ENCODE data around the gene NCK2. TPM values are rescaled to one million over a fixed set of nuclear protein-coding genes. Genes with fewer than 3 reads are reported as not detected.

NCK2 gene
- total RNA-seq, 1 experiment from 2014 or later: 26.7 TPM

GRCh38 chr2:105754994-105755393, 10.3 kb downstream of the NCK2 start (continued):
- TF ChIP-seq, protein P1, sequence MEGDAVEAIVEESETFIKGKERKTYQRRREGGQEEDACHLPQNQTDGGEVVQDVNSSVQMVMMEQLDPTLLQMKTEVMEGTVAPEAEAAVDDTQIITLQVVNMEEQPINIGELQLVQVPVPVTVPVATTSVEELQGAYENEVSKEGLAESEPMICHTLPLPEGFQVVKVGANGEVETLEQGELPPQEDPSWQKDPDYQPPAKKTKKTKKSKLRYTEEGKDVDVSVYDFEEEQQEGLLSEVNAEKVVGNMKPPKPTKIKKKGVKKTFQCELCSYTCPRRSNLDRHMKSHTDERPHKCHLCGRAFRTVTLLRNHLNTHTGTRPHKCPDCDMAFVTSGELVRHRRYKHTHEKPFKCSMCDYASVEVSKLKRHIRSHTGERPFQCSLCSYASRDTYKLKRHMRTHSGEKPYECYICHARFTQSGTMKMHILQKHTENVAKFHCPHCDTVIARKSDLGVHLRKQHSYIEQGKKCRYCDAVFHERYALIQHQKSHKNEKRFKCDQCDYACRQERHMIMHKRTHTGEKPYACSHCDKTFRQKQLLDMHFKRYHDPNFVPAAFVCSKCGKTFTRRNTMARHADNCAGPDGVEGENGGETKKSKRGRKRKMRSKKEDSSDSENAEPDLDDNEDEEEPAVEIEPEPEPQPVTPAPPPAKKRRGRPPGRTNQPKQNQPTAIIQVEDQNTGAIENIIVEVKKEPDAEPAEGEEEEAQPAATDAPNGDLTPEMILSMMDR (IDR thresholded peaks at IDR 0.05 in 2 of 3, conservative IDR thresholded peaks at IDR 0.05 in 1 of 3; ENCODE audit: borderline replicate concordance in 1 of 3, insufficient read depth in 1 of 3, low read depth in 2 of 3, low read length in 2 of 3): no peak

DNA sequence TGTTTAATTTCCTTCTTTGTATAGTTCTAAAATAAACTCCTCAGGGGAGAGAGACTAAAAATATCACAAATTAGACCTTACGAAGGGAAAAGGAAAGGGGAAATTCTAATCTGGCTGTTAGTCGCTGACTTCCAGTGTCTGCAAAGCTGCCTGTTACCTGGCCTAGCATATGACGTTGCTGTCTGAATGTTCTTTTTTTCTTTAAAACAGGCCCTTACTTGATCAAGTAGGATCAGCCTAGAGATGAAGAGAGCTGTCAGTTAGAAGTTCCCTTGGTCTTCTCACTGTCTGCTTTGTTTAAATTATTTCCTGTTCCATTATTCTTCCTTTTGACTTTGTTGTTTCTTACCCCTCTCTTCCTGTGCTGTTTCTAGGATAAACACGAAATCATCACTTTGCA, 11.2 kb downstream of the NCK2 start:
- CTCF ChIA-PET: no interaction called here
- RAD21 ChIA-PET (ENCODE audit: low non-redundant PET in 1 of 2, low total read pairs in 2 of 2, uncharacterized antibody in 2 of 2, unreplicated experiment in 2 of 2): no interaction called here
- intact Hi-C loops (cut with micrococcal nuclease): no loop called here
- no peak for ATAC-seq
- Histone ChIP-seq H3K36me3 (ENCODE audit: control insufficient read depth in 1 of 2, insufficient read depth in 2 of 2, low read length in 2 of 2) (no peaks in the 10 kb centered on the region), H4K20me1 (ENCODE audit: insufficient read depth) (peaks cover 11% of the 10 kb centered on the region), H3K79me2 (ENCODE audit: insufficient read depth, low read length) (peaks cover 79% of the 10 kb centered on the region), H3K9ac (ENCODE audit: low read length) (no peak overlapping the region), H3K4me3 (replicated peaks in 1 of 2; ENCODE audit: low read depth in 1 of 2, low read length in 2 of 2) (no peak overlapping the region), H3K27me3 (ENCODE audit: insufficient read depth, low read length) (no peaks in the 10 kb centered on the region), H3K9me3 (ENCODE audit: control insufficient read depth in 1 of 2, insufficient read depth in 1 of 2, low read depth in 1 of 2, low read length in 2 of 2) (no peaks in the 10 kb centered on the region), H3K27ac (ENCODE audit: low read depth, low read length) (no peak overlapping the region), H3K9me2 (ENCODE audit: insufficient read depth) (no peaks in the 10 kb centered on the region), H2AFZ (ENCODE audit: low read depth, low read length, poor library complexity, severe bottlenecking) (no peak overlapping the region), H3K4me2 (ENCODE audit: low read length) (no peak overlapping the region), H3K4me1 (ENCODE audit: control insufficient read depth in 1 of 2, insufficient read depth in 2 of 2, low read length in 2 of 2) (no peaks in the 10 kb centered on the region)
- BruUV-seq (replicated peaks): no TSS peak
- POLR2A ChIA-PET: no interaction called here
- no peak for DNase-seq (ENCODE audit: low read depth, low spot score)
- TF ChIP-seq JUND (IDR thresholded peaks at IDR 0.05) (no peak), EZH2phosphoT487 (IDR thresholded peaks at IDR 0.05; ENCODE audit: borderline replicate concordance) (no peak), RAD21 (IDR thresholded peaks at IDR 0.05; ENCODE audit: low read depth) (no peak), CEBPB (IDR thresholded peaks at IDR 0.05; ENCODE audit: low read depth) (no peak), FOSL1 (IDR thresholded peaks at IDR 0.05; ENCODE audit: low read depth) (no peak), SIN3A (IDR thresholded peaks at IDR 0.05; ENCODE audit: low read depth) (no peak), EZH2 (IDR thresholded peaks at IDR 0.05) (no peak), POLR2AphosphoS5 (IDR thresholded peaks at IDR 0.05; ENCODE audit: low read depth, low read length) (no peak), POLR2A (IDR thresholded peaks at IDR 0.05; ENCODE audit: borderline replicate concordance, extremely low read depth, insufficient read depth, insufficient read length) (no peak), SRF (IDR thresholded peaks at IDR 0.05; ENCODE audit: low read depth) (no peak), TCF7L2 (IDR thresholded peaks at IDR 0.05; ENCODE audit: borderline replicate concordance, extremely low read depth, insufficient read depth, insufficient read length) (no peak), EGR1 (IDR thresholded peaks at IDR 0.05; ENCODE audit: low read depth) (no peak), SP1 (IDR thresholded peaks at IDR 0.05; ENCODE audit: low read depth) (no peak)
- TF ChIP-seq, protein P2, sequence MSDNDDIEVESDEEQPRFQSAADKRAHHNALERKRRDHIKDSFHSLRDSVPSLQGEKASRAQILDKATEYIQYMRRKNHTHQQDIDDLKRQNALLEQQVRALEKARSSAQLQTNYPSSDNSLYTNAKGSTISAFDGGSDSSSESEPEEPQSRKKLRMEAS (IDR thresholded peaks at IDR 0.05): no peak
- TF ChIP-seq, protein P1 (IDR thresholded peaks at IDR 0.05 in 2 of 3, conservative IDR thresholded peaks at IDR 0.05 in 1 of 3; ENCODE audit: borderline replicate concordance in 1 of 3, insufficient read depth in 1 of 3, low read depth in 2 of 3, low read length in 2 of 3): no peak
- TF ChIP-seq, protein P3, sequence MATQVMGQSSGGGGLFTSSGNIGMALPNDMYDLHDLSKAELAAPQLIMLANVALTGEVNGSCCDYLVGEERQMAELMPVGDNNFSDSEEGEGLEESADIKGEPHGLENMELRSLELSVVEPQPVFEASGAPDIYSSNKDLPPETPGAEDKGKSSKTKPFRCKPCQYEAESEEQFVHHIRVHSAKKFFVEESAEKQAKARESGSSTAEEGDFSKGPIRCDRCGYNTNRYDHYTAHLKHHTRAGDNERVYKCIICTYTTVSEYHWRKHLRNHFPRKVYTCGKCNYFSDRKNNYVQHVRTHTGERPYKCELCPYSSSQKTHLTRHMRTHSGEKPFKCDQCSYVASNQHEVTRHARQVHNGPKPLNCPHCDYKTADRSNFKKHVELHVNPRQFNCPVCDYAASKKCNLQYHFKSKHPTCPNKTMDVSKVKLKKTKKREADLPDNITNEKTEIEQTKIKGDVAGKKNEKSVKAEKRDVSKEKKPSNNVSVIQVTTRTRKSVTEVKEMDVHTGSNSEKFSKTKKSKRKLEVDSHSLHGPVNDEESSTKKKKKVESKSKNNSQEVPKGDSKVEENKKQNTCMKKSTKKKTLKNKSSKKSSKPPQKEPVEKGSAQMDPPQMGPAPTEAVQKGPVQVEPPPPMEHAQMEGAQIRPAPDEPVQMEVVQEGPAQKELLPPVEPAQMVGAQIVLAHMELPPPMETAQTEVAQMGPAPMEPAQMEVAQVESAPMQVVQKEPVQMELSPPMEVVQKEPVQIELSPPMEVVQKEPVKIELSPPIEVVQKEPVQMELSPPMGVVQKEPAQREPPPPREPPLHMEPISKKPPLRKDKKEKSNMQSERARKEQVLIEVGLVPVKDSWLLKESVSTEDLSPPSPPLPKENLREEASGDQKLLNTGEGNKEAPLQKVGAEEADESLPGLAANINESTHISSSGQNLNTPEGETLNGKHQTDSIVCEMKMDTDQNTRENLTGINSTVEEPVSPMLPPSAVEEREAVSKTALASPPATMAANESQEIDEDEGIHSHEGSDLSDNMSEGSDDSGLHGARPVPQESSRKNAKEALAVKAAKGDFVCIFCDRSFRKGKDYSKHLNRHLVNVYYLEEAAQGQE (IDR thresholded peaks at IDR 0.05; ENCODE audit: low read depth): no peak
